ENCODE measurements around the gene BRIP1. TPM values are rescaled to one million over a fixed set of nuclear protein-coding genes. Genes with fewer than 3 reads are reported as not detected.

Gene BRIP1
- total and polyA plus RNA-seq, 10 of the 15 experiments (the other 5 are each of a cell fraction or from before 2014, with no cell fraction given), result 4.0 to 24.2 (median 12.8) TPM

DNA sequence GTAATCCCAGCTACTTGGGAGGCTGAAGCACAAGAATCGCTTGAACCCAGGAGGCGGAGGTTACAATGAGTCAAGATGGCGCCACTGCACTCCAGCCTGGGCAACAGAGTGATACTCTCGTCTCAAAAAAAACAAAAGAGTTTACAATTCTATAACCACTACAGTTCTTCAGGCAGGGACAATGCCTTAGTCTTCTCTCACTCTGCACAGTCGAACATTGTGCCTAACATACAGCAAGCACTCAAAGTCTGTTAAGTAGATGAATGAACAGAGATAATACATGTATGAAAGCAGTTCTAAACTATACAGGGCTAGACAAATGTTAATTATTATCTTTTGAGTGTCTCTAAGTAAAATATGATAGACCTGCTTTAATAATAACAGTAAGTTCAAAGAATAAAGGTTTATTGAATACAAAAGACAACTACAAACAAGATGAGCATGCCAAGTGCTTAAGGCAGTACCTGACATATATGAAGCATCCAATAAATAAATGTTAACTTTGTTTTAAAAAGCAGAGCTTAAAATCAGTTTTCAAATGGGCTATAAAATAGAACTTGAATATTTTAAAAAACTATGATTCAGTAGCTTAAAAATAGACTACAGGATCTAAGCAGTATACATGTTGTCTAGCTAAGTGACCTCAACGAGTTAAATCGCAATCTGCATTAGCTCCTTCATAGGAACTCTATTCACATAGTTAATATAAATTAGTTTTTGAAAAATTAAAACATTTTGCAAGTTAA is 45.1 kb upstream of the BRIP1 start:
- DNase-seq (ENCODE audit: low read depth, low spot score) (no peak), FAIRE-seq (no peak), ATAC-seq (no peak)
- in situ Hi-C loops (cut with MboI), result no loop called here
- H2AFZ ChIP-seq (ENCODE audit: control insufficient read depth, low read depth, low read length), result no peak overlapping the region
- peaks cover 2 to 15% of the 10 kb centered on the region in 2 experiments for H3K36me3 ChIP-seq (ENCODE audit: control insufficient read depth in 2 of 2, insufficient read depth in 2 of 2, low read length in 1 of 2)
- no peak overlapping the region for H3K4me2 ChIP-seq (ENCODE audit: control insufficient read depth, insufficient read depth)
- H3K27ac ChIP-seq (ENCODE audit: control insufficient read depth, insufficient read depth), result no peak overlapping the region
- ChIA-PET RAD21 (ENCODE audit: unreplicated experiment) (interaction anchor here (0.8 kb wide), 1 partner anchor 201 kb away, joined by 3 read pairs; no protein-coding TSS in a partner anchor), CTCF (interaction anchor here (1.0 kb wide), 1 partner anchor 201 kb away, joined by 3 read pairs; no protein-coding TSS in a partner anchor), POLR2A (no interaction called here), SMC1A (ENCODE audit: uncharacterized antibody, unreplicated experiment) (interaction anchor here (0.7 to 1.8 kb wide), 3 partner anchors 151 to 201 kb away, joined by 3 to 8 read pairs (median 4); no protein-coding TSS in a partner anchor)
- no TSS peak for BruUV-seq (replicated peaks)
- H3K79me2 ChIP-seq (ENCODE audit: control insufficient read depth, insufficient read depth, low read length), result no peaks in the 10 kb centered on the region
- H3K9me3 ChIP-seq (replicated peaks; ENCODE audit: control insufficient read depth, insufficient read depth, low read length), result no peaks in the 10 kb centered on the region
- H3K4me3 ChIP-seq, result no peak overlapping the region
- H3K4me1 ChIP-seq (ENCODE audit: control insufficient read depth, insufficient read depth, low read length), result no peaks in the 10 kb centered on the region
- no peaks in the 10 kb centered on the region for H3K27me3 ChIP-seq (replicated peaks in 1 of 2; ENCODE audit: control insufficient read depth in 2 of 2, insufficient read depth in 2 of 2, low read length in 1 of 2)
- H4K20me1 ChIP-seq (ENCODE audit: control insufficient read depth, insufficient read depth), result no peaks in the 10 kb centered on the region
- TF ChIP-seq NFXL1 (IDR thresholded peaks at IDR 0.05; ENCODE audit: borderline replicate concordance) (peak; percentile 68), POLR2AphosphoS2 (IDR thresholded peaks at IDR 0.05; ENCODE audit: low read depth, low read length) (no peak), ETV6 (conservative IDR thresholded peaks at IDR 0.05 in 1 of 2, IDR thresholded peaks at IDR 0.05 in 1 of 2; ENCODE audit: borderline replicate concordance in 1 of 2, low read depth in 1 of 2) (peak in 1 of 2 experiments; percentile 97; a peak in 2 of 4 replicates), RAD51 (IDR thresholded peaks at IDR 0.05) (no peak)
- WGBS (ENCODE audit: insufficient coverage, insufficient replicate concordance, low lambda C conversion rate, missing lambda C conversion rate), result 88% methylated on average over 7 of the region's 7 CpGs
- H3K9ac ChIP-seq (ENCODE audit: control insufficient read depth, insufficient read depth, low read length), result no peak overlapping the region
- intact Hi-C loops (cut with micrococcal nuclease; ENCODE audit: unreplicated experiment), result no loop called here

DNA sequence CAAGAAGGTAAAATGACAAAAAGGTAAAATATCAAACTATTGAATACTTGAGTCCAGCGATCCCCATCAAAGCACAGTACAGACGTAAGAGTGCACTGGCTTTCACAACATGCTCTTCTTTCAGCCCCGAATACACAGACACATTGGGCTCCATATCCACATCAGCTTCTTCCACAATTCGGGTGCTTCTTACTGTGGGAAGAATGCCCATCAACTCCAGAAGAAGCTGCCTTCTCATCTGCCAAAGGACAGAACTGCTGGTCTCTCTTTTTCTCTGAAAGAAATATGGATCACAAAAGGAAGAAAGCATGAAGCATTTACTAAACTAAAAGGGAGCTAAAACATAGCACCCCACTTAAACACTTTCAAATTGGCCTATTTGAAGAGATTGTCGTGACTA is 44.0 kb upstream of the BRIP1 start:
- H3K4me3 ChIP-seq, result no peak overlapping the region
- ChIA-PET POLR2A (interaction anchor here (0.6 kb wide), 1 partner anchor 323 kb away, joined by 3 read pairs; no protein-coding TSS in a partner anchor), SMC1A (ENCODE audit: uncharacterized antibody, unreplicated experiment) (interaction anchor here (1.3 to 1.8 kb wide), 2 partner anchors 152 to 202 kb away, joined by 3 to 8 read pairs; no protein-coding TSS in a partner anchor), CTCF (no interaction called here), RAD21 (ENCODE audit: unreplicated experiment) (interaction anchor here (0.6 kb wide), 1 partner anchor 45 kb away, joined by 3 read pairs; no protein-coding TSS in a partner anchor)
- ATAC-seq (no peak), DNase-seq (ENCODE audit: low read depth, low spot score) (no peak), FAIRE-seq (no peak)
- H2AFZ ChIP-seq (ENCODE audit: control insufficient read depth, low read depth, low read length), result no peak overlapping the region
- no peak overlapping the region for H3K27ac ChIP-seq (ENCODE audit: control insufficient read depth, insufficient read depth)
- peaks cover 2 to 18% of the 10 kb centered on the region in 2 experiments for H3K36me3 ChIP-seq (ENCODE audit: control insufficient read depth in 2 of 2, insufficient read depth in 2 of 2, low read length in 1 of 2)
- H3K9ac ChIP-seq (ENCODE audit: control insufficient read depth, insufficient read depth, low read length), result no peak overlapping the region
- WGBS (ENCODE audit: insufficient coverage, insufficient replicate concordance, low lambda C conversion rate, missing lambda C conversion rate), result 98% methylated on average over 5 of the region's 5 CpGs
- no peaks in the 10 kb centered on the region for H3K9me3 ChIP-seq (replicated peaks; ENCODE audit: control insufficient read depth, insufficient read depth, low read length)
- in situ Hi-C loops (cut with MboI), result no loop called here
- no peaks in the 10 kb centered on the region for H4K20me1 ChIP-seq (ENCODE audit: control insufficient read depth, insufficient read depth)
- H3K27me3 ChIP-seq (replicated peaks in 1 of 2; ENCODE audit: control insufficient read depth in 2 of 2, insufficient read depth in 2 of 2, low read length in 1 of 2), result no peaks in the 10 kb centered on the region
- no peaks in the 10 kb centered on the region for H3K79me2 ChIP-seq (ENCODE audit: control insufficient read depth, insufficient read depth, low read length)
- intact Hi-C loops (cut with micrococcal nuclease; ENCODE audit: unreplicated experiment), result no loop called here
- H3K4me1 ChIP-seq (ENCODE audit: control insufficient read depth, insufficient read depth, low read length), result no peaks in the 10 kb centered on the region
- BruUV-seq (replicated peaks), result no TSS peak
- no peak overlapping the region for H3K4me2 ChIP-seq (ENCODE audit: control insufficient read depth, insufficient read depth)
- TF ChIP-seq, protein P1, sequence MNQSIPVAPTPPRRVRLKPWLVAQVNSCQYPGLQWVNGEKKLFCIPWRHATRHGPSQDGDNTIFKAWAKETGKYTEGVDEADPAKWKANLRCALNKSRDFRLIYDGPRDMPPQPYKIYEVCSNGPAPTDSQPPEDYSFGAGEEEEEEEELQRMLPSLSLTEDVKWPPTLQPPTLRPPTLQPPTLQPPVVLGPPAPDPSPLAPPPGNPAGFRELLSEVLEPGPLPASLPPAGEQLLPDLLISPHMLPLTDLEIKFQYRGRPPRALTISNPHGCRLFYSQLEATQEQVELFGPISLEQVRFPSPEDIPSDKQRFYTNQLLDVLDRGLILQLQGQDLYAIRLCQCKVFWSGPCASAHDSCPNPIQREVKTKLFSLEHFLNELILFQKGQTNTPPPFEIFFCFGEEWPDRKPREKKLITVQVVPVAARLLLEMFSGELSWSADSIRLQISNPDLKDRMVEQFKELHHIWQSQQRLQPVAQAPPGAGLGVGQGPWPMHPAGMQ (IDR thresholded peaks at IDR 0.05; ENCODE audit: borderline replicate concordance), result no peak
- TF ChIP-seq, protein P2, sequence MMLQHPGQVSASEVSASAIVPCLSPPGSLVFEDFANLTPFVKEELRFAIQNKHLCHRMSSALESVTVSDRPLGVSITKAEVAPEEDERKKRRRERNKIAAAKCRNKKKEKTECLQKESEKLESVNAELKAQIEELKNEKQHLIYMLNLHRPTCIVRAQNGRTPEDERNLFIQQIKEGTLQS (IDR thresholded peaks at IDR 0.05; ENCODE audit: borderline replicate concordance, extremely low read depth, low read depth, low read length), result no peak
- TF ChIP-seq ZNF24 (IDR thresholded peaks at IDR 0.05), result no peak
- no peak for TF ChIP-seq CBFB (IDR thresholded peaks at IDR 0.05; ENCODE audit: low read depth)
- no peak for TF ChIP-seq SUPT20H (IDR thresholded peaks at IDR 0.05; ENCODE audit: borderline replicate concordance, control insufficient read depth, low read depth, low read length)
- TF ChIP-seq LARP7 (IDR thresholded peaks at IDR 0.05), result no peak
- TF ChIP-seq ZBTB33 (IDR thresholded peaks at IDR 0.05), result no peak
- no peak for TF ChIP-seq RAD51 (IDR thresholded peaks at IDR 0.05)
- TF ChIP-seq EGR1 (IDR thresholded peaks at IDR 0.05; ENCODE audit: borderline replicate concordance in 1 of 2, low read depth in 2 of 2, low read length in 2 of 2), result no peak
